ENCODE data around the gene ITPKB. TPM values are rescaled to one million over a fixed set of nuclear protein-coding genes. Genes with fewer than 3 reads are reported as not detected.
A peak's percentile ranks its signal among the peaks of the same experiment; 100 is the strongest.

ITPKB gene
- total and polyA plus RNA-seq, 7 donors: 1.4 to 80.9 (median 52.4) TPM

DNA sequence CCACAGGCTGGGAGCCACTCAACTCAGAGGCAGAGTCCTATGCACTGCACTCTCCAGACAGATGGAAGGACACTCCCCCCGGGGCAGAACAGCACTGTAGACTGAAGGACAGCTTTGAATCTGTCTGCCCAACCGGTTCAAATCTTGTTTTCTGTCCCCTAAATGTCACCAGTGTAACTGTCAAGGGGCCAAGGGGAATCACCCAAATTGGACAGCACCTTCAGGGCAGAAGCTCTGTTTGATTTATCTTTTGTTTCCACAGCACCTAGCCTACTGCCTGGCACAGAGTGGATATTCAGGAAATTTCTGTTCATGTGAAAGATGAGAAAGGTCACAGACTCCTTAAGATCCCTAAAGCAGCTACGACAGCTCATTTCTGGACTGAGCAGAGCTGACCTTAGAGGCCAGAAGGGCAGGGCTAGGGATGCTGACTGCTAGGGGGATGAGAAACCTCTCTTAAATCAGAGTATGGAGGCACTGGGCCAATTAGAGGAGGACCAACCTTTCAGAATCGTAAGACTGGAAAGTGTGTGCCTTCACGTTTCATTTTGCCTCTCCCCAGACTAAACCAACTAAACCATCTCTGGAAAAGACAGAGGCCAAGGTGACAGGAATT lies 41.0 kb downstream of the ITPKB start:
- TF ChIP-seq EP300 (IDR thresholded peaks at IDR 0.05) (no peak), POLR2A (IDR thresholded peaks at IDR 0.05) (no peak), POLR2AphosphoS5 (IDR thresholded peaks at IDR 0.05) (peak in 1 of 4 donors; percentile 6), CTCF (IDR thresholded peaks at IDR 0.05) (no peak)
- Histone ChIP-seq H3K9me3 (no peaks in the 10 kb centered on the region), H3K27ac (peak overlapping the region in 1 of 4 donors; percentile 52), H3K27me3 (no peaks in the 10 kb centered on the region), H3K36me3 (no peaks in the 10 kb centered on the region), H3K4me3 (no peak overlapping the region), H3K4me1 (peaks cover 0 to 94% (median 88%) of the 10 kb centered on the region in 4 donors)
- WGBS, 2 donors: 70 to 79% methylated on average over 5 of the region's 5 CpGs
- DNase-seq: no peak
- intact Hi-C loops (cut with DNase I): no loop called here

DNA sequence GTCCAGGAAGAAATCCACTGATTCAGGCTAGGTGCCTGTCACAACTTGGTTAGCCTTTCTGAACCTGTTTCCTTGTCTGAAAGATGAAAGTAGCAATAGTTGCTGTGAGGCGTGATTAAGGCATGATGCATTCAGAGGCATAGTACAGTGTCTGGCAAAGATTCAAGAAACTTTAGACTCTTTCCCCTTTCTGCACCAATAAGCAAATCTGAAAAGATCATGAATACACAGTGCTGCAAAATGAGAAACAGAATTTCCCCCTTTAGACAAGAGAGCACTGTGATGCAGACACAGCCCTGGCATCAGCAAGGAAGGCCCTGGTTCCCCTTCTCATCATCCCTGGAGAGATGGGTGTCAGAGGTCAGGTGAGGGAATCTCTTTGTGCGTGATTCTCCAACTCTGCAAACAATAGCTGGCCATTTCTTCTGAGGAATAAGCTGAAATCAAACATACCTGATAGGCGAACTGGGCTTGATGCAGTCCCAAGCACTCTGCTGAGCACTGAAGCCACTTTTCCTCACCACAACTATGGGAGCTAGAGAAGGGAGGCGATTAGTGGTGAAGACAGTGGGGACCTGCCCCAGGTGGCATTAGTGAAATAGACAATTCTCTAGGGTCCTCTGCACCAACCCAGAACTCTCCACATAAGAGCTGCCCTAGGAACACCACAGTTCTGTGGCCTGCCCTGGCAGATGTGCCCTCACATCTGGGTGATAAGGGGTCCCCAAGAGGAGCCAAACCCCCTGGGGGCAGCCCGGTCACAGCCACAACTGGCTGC lies 41.7 kb downstream of the ITPKB start:
- Histone ChIP-seq H3K36me3 (no peaks in the 10 kb centered on the region), H3K27me3 (no peaks in the 10 kb centered on the region), H3K27ac (peak overlapping the region in 1 of 4 donors; percentile 52), H3K4me1 (peaks cover 0 to 94% (median 89%) of the 10 kb centered on the region in 4 donors), H3K4me3 (no peak overlapping the region), H3K9me3 (no peaks in the 10 kb centered on the region)
- intact Hi-C loops (cut with DNase I): no loop called here
- 58 to 67% methylated on average over 5 of the region's 5 CpGs for WGBS, 2 donors
- no peak for DNase-seq
- peak in 1 of 4 donors; percentile 47 for TF ChIP-seq POLR2AphosphoS5 (IDR thresholded peaks at IDR 0.05)
- TF ChIP-seq EP300 (IDR thresholded peaks at IDR 0.05): no peak

DNA sequence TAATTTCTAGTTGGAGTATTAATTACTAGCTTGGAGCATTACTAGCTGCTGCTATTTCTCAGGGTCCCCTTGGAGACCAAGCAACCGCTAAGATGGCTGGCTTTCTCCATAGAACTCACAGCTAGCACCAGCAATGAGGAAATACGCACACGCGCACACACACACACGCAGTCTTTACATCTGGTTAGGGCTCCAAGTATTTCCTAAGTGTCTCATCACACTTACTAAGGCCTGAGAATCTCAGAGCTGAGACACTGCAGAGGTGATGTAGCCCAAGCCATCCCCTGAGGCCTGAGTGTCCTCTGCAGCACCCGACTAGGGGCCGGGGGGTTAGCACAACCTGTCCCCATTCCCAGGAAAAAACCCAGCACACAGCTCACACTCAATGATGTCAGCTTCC lies 42.5 kb downstream of the ITPKB start:
- TF ChIP-seq CTCF (IDR thresholded peaks at IDR 0.05): no peak
- no peak for TF ChIP-seq EP300 (IDR thresholded peaks at IDR 0.05)
- no peak for TF ChIP-seq POLR2A (IDR thresholded peaks at IDR 0.05)
- TF ChIP-seq POLR2AphosphoS5 (IDR thresholded peaks at IDR 0.05): no peak
- no peak for DNase-seq
- Histone ChIP-seq H3K4me1 (peaks cover 0 to 94% (median 89%) of the 10 kb centered on the region in 4 donors), H3K36me3 (no peaks in the 10 kb centered on the region), H3K4me3 (no peak overlapping the region), H3K9me3 (no peaks in the 10 kb centered on the region), H3K27ac (peak overlapping the region in 1 of 4 donors; percentile 52), H3K27me3 (no peaks in the 10 kb centered on the region)
- WGBS, 2 donors: 92 to 93% methylated on average over 7 of the region's 7 CpGs
- intact Hi-C loops (cut with DNase I): no loop called here

DNA sequence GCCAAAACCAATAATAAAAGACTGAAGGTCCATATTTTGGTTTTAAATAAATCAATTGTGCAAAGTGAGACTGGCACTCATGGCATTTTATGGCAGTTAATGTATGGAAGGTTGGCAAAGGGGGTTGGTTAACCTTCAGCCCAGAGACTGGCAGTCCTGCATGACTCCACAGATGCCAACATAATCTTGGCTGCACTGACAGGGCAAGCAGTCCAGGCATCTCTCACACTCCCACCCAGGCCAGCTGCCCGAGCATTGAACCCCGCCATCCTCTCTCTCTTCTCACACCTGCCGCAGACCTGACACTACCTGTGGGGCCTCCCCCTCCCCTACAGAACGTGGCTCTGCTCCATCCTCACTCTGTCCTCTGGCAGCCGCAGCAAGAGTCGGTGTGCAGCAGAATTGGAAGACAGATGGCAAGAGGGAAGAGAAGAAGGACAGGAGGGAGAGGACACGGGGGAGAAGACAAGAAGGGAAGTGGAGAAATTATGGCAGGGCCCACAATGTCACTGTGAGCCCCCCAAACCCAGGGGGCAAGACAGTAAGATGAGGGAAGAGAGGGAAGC lies 43.7 kb downstream of the ITPKB start:
- peak overlapping the region in 1 of 4 donors; percentile 52 for H3K27ac ChIP-seq

More for the DNA sequence above, 43.7 kb downstream of the ITPKB start:
- DNase-seq: no peak
- Histone ChIP-seq H3K4me1 (peaks cover 0 to 97% (median 92%) of the 10 kb centered on the region in 4 donors), H3K9me3 (no peaks in the 10 kb centered on the region), H3K27me3 (no peaks in the 10 kb centered on the region), H3K36me3 (no peaks in the 10 kb centered on the region), H3K4me3 (no peak overlapping the region)
- intact Hi-C loops (cut with DNase I): no loop called here
- TF ChIP-seq CTCF (IDR thresholded peaks at IDR 0.05) (no peak), EP300 (IDR thresholded peaks at IDR 0.05) (no peak), POLR2AphosphoS5 (IDR thresholded peaks at IDR 0.05) (no peak)
- WGBS, 2 donors: 78 to 91% methylated on average over 7 of the region's 7 CpGs
